HS-5 (cell line): Measurements from ENCODE around the gene SRSF3.
"Not testable (repeated sequence)": the region's sequence is repeated elsewhere in the genome, so short reads cannot be mapped to it uniquely, and the experiment has no call there.

Experiments used
- DNase-seq: peaks from one replicate; pipeline ENCODE4 v3.0.0-alpha.2; 2012; ENCODE audit warnings: low read depth

SRSF3 gene

DNA sequence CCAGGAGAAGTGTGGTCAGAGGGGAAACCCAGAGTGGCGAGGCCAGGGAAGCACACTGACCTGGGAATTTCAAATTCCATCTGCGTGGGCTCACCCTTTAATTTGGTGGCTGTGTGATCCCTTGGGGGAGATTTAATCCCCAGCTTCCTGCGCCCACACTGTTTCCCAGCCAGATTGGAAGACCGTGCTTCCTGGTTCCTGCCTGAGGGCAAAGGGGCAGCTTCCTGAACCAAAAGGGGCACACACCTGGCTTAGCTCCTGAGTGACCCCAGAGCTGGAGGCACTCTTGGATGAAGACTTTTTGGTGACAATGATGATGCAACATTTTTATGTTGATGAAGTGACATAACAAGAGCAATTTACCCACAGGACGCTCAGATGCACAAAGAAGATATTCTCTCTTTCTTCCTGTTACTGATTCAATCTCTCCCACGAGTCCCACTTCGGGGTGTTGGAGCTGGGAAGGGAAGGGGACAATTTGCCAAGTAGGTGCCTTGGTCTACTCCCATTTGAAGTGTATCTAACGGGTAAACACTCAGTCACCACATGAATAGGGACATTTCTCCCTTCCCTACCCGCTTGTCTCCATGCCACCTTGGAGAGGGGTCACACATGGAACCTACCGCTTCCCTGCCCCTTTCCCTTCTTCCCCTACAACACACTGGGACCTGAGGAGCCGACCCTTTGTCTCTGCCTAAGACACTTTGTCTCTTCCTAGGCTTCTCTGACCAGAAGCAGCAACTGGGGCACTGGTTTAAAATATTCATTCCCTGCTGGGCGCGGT is 55.7 kb downstream of the SRSF3 start:
- DNase-seq: no peak

DNA sequence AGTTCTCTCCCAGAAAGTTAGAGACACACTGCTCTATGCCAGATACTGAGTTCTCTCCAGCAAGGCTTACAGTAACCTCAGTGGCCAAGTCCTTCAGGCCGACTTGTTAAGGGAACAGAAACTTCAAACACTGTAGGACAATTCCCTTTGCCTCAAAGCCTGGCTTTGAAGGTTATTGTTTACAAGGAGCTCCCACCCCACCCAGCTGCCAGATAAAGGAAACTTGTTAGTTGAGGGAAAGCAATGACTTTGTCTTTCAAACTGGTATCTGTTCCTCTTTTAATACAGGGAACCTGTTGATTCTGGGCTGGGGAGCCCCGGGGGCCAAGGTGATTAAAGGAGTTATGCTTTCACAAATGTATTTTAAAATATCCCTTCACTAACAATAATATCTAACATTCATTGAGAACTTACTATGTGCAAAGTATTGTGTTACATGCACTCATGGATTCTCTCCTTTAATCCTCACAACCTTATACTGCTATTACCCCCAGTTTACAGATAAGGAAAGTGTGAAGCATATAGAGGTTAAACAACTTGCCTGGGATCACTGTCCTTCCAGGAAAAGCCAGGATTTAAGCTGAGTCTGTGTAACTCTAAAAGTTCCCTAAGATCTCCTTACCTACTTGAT is 56.8 kb downstream of the SRSF3 start:
- DNase-seq: no peak

DNA sequence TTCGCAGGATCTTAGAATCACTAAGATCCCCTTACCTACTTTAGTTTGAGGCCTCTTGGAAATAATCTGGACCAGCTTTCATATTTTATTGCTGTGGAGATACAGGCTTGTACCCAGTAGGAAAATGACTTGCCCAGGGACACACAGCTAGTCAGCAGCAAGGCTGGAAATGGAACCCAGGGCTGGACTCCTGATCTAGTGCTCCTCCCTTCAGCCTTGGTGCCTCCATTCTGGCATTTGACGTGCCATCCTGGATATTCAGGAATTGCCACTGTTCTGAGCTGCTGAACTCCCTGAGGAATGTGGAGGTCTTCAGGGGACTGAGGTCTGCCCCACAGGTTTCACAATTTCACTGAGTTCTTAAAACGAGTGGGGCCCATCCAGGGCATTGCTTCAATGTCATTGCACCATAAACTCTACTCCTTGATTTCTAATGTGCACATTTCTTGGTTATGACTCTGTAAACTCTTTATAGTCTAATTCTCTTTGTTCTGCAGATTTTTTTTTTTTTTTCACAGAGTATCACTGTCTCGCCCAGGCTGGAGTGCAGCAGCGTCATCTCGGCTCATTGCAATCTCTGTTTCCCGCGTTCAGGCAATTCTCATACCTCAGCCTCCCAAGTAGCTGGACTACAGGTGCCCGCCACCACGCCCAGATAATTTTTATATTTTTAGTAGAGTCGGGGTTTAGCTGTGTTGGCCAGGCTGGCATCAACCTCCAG is 57.7 kb downstream of the SRSF3 start:
- no peak for DNase-seq

DNA sequence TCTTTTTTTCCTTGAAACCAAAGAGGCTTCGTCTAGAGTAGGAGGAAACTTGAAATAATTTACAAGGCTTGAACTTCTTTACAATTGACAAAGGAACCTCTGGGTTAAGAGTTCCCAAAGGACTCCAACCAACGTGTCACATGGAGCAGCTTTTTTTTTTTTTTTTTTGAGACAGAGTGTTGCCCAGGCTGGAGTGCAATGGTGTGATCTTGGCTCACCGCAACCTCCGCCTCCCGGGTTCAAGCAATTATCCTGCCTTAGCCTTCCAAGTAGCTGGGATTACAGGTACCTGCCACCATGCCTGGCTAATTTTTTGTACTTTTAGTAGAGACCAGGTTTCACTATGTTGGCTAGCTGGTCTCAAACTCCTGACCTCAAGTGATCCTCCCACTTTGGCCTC is 60.3 kb downstream of the SRSF3 start:
- DNase-seq: not testable (repeated sequence)
